RKO (cell line): ENCODE data around the gene DLG2.
"Not testable (repeated sequence)": the region's sequence is repeated elsewhere in the genome, so short reads cannot be mapped to it uniquely, and the experiment has no call there.

Experiments
- DNase-seq: peaks from one replicate; pipeline ENCODE4 v3.0.0-alpha.2; 2016; ENCODE audit warnings: low spot score

The DLG2 gene

DNA sequence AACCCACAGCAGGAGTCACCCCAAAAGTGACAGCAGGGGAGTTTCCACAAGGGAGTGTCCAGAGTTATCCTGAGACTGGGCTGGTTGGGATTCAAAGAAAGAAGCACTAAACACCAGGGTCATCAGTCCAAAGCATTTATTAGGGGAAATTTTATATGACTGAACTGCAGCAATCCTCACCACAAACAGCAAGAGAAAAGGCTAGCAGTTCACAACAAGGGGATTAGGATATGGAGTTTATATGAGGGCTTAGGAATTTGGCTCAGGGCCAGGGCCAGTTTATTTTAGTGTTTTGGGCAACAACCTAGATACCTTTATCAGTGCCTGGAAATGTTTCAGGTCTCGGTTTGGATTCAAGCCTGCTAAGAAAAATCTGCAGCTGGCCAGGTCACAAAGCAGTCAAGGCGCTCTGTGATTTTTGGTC lies 16.1 kb upstream of the DLG2 start:
- DNase-seq: no peak

DNA sequence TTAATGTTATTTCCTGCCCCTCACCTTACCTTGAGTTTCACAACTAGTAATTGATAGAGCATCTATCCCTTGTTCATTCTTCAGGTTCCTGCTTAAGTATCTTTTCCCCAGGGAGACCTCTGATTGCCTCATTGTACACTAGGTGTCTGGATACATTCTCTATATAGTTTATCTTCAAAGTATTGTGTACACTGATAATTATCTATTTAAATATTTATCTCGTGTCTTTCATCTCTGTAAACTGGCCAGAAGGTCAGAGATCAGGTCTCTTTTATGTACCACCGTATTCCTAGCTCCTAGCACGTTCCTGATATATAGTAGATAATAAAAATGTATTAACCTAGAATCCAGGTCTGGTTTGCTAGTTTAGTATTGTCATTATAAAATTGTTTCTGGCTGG lies 7.6 kb upstream of the DLG2 start:
- DNase-seq: no peak

DNA sequence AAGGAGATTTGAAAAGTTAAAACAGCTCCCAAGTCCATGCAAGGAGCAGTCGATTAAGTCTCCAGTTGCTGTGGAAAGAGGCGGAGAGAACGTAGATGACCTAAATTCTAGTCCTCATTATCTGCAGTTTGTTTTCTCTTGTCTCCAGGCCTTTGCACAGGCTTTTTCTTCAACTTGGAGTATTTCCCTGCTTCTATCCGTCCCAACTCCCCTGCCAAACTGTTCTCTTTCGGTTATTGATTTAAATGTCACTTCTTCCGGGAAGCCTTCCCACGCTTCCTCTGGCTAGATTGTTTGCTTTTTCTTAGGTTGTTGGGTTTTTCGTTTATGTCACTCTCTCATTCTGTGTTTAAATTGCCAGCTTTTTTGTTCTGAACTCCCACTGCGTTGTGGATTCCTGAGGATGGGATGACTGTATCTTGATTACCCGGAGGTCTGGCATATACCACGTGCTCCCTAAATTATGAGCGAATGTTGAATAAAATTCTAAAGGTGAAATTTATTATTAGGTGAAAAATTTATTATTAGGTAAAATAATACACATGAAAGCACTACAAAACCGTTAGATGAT lies 1.7 kb upstream of the DLG2 start:
- DNase-seq: peak; percentile 35

DNA sequence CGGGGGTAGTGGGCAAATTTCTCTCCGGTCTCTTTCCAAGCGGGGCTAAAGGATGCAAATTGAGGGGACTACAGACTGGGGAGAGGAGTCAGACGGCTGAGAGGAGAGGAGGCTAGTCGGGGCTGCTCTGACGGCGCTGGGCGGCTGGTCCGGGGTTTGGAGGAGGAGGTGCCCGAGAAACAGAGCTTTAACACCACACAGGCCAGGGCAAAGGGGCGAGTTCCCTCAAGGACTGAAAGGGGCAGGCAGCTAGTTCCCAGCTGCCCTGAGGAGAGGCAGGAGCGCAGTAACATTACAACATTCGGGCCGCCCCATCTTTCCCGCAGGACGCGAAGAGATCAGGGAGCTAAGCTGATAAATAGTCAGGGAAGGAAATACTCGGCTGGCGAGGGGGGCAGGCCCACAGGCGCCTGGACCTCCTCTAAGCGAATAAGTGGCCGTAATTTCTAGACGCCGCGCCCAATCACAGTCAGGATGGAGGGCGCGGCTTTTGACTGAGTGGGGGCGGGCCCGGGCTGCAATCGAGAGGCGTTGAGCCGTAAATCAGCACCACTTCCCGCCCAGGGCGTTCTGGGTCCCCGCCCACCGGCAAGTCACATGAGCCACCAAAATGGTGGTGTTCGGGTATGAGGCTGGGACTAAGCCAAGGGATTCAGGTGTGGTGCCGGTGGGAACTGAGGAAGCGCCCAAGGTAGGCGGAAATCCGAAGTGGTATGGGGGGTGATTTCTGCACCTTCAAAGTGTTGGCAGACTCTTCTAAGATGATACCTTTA lies 1.0 kb upstream of the DLG2 start, which contains the start of gene TMEM126B:
Gene TMEM126B, plus strand, starts transcription at position 596 of the 773 bp plus-strand sequence. Its CDS starts 15 bp downstream, at position 611.
- DNase-seq: peak; percentile 98

DNA sequence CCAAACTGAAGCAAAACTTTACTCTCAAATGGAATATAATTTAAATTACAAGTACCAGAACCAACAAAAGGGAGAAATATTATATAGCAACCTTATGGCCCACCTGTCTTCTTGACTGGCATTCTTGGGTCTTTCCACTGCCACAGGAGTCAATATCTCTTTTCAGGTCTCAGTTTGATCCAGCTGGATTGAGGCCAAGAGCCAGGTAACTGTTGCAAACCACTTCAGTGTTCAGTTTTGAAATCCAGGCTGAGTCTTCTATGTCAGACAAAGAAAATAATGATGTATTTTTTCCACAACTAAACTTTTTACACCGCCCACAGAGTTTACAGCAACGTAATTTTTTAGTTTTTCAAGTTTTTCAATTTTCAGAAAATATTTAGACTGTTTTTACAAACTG lies 648 bp downstream of the DLG2 start:
- no peak for DNase-seq

DNA sequence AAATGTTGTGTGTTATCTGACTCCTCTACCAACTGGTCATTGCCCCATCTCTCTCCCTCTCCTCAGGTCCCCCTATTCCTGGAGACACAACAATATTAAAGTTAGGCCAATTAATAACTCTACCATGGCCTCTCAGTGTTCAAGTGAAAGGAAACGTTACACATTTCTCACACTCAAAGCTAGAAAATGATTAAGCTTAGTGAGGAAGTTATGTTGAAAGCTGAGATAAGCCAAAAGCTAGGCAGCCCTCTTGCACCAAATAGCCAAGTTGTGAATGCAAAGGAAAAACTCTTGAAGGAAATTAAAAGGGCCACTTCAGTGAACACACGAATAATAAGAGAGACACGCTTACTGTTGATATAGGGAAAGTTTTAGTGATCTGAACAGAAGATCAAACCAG lies 6.9 kb downstream of the DLG2 start:
- DNase-seq: no peak

DNA sequence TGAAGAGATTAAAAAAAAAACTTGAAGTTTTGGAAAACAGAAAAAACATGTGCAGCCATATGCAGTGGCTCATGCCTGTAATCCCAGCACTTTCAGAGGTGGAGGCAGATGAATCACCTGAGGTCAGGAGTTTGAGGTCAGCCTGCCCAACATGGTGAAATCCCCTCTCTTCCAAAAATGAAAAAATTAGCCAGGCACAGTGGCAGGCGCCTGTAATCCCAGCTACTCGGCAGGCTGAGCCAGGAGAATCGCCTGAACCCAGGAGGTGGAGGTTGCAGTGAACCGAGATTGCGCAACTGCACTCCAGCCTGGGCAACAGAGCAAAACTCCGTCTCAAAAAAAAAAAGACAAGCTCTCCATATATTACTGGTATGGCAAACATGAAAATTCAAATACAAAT lies 7.6 kb downstream of the DLG2 start:
- no peak for DNase-seq

DNA sequence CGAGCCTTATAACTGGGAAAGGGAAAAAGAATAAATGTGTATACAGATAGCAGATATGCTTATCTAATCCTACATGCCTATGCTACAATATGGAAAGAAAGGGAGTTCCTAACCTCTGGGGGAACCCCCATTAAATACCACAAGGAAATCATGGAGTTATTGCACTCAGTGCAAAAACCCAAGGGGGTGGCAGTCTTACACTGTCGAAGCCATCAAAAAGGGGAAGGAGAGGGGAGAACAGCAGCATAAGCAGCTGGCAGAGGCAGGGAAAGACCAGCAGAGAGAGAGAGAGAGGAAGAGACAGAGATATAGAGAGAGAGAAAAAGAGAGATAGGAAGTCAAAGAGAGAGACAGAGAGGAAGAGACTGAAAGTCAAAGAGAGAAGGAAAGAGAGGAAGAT lies 15.5 kb downstream of the DLG2 start:
- DNase-seq: not testable (repeated sequence)

DNA sequence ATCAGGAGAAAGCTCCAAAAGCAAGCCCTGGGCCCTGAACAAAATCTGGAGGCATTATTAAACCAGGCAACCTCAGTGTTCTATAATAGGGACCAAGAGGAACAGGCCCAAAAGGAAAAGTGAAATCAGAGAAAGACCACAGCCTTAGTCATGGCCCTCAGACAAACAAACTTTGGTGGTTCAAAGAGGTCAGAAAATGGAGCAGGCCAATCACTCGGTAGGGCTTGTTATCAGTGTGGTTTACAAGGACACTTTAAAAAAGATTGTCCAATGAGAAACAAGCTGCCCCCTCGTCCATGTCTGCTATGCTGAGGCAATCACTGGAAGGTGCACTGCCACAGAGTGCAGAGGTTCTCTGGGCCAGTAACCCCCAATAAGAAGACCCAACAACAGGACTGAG lies 17.9 kb downstream of the DLG2 start:
- not testable (repeated sequence) for DNase-seq

DNA sequence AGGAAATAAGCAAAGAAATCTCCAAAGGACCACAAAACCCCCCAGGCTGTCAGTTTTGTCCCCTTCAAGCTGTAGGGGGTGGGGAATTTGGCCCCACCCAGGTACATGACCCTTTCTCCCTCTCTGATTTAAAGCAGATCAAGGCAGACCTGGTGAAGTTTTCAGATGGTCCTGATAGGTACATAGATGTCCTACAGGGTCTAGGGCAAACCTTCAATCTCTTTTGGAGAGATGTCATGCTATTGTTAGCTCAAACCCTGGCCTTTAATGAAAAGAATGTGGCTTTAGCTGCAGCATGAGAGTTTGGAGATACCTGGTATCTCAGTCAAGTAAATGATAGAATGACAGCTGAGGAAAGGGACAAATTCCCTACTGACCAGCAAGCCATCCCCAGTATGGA lies 18.5 kb downstream of the DLG2 start:
- DNase-seq: not testable (repeated sequence)

DNA sequence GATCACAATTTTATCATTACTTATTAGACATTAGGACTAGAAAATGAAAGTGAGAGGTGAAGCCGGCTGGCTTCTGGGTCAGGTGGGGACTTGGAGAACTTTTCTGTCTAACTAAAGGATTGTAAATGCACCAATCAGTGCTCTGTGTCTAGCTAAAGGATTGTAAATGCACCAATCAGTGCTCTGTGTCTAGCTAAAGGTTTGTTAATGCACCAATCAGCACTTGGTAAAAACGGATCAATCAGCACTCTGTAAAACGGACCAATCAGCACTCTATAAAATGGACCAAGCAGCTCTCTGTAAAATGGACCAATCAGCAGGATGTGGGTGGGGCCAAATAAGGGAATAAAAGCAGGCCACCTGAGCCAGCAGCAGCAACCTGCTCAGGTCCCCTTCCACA lies 20.9 kb downstream of the DLG2 start:
- DNase-seq: not testable (repeated sequence)

DNA sequence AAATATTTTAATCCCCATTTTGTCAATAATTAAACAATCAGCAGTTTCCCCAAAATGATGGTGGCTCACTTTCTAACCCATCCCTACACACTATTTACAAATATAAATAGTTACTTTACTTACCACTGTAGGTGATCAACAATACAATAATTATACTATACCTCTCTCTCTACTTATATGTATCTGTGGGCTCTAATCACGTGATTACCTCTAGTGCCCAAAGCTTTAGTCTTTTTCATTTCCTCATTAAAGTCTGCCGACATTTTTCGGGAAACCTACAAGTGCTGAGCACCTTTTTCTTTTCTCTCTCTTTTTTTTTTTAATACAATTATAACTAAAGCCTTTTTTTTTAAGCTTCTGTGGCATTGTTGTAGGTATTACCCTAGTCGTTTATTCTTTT lies 23.9 kb downstream of the DLG2 start:
- no peak for DNase-seq

DNA sequence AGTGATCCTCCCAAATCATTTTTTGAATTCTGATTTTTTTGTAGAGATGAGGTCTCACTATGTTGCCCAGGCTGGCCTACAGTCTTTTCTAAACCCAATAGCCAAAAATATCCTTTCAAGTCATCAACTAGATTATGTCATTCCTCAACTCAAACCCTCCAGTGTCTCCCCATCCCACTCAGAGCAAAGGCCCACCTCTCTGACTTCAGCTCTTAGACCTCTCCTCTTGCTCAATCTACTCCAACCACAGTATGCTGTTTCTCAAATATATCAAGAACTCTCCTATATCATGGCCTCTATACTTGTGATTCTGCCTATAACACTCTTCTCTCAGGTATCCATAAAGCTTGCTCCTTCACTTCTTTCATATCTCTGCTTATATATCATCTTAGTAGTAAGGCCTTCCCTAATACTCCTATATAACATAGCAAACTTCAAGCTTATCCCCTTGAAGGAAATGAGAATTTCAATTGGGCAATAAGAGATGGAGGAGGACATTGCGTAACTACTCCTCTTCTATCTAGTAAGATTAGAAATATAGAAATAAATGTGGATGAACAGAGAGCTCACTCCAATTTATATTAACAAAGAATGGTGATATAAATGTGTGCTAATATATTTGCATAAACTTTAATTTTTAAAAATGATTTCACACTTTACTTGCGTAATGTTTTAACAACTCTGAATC lies 24.5 kb downstream of the DLG2 start:
- no peak for DNase-seq

DNA sequence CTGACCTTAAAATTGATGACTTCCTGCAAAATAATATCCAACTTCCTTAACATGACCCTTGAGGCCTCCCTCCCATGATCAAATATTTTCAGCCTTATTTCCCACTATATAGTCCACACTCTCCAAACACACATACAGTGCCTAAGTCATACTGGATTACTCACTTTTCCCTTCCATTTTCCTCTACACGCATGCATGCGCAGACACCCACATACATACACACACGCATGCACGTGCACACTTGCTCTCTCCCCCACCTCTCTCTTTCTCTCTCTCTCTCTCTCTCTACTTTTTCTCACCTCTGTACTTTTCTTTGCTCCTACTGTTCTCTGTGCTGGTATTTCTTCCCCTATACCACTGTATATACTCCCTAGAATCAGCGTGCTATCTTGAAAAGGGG lies 28.1 kb downstream of the DLG2 start:
- no peak for DNase-seq

DNA sequence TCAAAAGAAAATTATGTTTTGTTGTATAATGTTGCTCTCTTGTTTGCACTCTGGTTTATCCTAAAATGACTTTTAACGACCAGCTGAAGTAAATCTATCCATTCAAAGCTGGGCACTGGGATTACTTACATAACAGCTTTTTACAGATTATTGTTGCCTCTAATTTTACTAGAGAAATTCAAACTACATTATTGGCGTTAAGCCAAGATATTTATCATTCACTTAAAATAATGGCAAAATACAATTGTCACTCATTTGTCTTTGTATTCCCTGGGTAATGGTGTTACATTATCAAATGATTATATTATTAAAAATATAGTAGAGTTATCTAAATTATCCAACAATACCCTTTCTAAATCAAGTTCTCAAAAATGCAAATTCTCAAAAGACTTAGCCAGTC lies 30.3 kb downstream of the DLG2 start:
- DNase-seq: no peak

DNA sequence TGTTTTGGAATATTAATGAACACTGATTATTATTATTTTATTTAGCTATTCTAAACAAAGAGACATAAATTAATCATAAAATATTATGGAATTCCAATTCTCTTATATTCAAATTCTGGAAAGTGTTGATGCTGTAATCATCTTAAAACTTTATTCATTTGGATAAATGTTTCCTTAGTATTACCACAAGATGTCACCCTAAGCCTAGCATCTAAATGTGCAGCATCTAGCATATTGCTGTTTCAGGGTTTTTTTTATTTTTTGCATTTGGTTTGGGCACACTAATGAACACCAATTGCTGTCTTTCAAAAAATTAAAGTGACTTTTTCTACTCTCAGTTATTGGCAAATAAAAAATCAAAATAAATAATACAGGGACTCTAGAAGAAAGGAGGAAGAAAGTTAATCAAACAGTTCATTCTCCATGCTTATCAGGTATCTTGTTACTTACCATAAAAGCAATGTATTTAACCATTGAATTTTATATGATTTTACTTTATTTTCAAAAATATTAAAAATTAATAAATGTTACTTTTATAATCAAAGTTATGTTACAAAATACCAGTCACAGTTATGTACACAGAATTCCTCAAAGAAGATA lies 31.8 kb downstream of the DLG2 start:
- DNase-seq: peak; percentile 79

DNA sequence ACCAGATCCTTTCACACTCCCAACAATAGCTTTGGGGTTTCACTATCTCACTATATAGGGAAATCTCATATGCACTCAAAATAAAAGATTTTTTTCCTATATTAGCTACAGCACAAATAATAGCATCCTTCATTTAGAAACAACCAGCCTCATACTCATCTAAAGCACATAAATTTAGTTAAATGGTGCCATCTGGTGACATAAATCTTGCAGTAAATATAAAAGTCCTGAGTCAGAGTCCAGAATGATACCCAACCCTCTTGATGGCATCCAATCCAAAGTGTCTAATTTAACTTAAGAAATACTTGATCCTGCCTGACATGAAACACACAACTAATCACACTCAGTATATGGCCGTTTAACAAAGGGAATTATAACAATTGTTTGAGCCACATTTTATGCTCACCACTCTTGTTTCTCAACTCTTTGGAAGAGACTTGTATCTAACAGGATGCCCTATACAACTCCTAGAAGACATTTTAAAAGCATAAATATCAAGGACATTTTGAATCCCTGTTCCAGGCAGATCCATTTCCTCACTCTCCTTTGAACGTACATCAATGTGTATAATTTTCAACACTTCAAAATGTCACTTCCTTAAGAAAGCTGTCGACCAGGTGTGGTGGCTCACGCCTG lies 36.2 kb downstream of the DLG2 start:
- DNase-seq: peak; percentile 68

DNA sequence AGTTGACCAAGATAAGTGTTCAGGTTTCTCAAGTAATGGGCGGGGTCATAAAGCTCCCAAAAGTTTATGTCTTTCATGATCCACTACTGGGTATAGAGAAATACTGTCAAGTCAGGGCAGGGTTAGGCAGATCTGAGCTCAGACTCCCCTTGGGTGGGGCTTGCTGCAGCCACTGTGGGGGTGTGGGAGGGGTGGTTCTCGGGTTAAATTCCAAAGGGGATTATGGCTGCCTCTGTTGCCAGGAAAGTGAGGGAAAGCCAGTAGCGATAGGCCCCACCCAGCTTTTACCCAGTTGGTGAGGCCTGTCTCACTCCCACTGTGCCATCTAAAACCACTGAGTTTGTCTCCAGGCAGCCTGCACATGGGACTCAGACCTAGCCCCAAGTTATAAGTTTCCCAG lies 37.8 kb downstream of the DLG2 start:
- DNase-seq: no peak

DNA sequence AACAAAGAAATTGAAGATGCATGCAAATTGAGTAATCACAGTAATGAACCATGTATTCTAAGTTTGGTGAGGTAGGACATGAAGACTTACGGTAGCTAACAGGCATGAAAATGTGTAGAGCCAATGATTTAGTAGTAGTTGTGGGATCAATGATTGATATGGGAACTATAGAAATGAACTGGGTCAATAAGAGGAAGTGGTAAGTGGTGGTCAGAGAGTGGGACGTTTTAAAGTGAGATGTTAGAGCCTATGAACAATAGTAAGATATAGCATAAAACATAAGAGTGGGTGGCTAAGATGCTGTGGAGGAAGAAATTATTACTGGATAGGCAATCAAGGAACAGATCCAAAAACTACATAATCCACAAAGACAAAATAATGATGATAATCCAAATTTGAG lies 45.0 kb downstream of the DLG2 start:
- no peak for DNase-seq

DNA sequence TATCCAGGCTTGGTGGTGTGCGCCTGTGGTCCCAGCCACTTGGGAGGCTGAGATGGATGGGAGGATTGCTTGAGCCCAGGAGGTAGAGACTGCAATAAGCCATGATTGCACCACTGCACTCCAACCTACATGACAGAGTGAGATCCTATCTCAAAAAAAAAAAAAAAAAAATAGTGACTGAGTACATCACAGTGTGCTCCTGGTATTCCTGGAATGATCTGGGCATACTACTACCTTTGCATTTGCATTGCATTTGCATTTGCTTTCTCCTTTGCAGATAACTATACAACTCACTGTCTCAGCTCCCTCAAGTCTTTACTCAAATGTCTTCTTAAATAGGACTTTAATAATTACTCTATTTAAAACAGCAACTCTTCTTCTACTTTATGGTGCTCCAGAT lies 51.8 kb downstream of the DLG2 start:
- no peak for DNase-seq

DNA sequence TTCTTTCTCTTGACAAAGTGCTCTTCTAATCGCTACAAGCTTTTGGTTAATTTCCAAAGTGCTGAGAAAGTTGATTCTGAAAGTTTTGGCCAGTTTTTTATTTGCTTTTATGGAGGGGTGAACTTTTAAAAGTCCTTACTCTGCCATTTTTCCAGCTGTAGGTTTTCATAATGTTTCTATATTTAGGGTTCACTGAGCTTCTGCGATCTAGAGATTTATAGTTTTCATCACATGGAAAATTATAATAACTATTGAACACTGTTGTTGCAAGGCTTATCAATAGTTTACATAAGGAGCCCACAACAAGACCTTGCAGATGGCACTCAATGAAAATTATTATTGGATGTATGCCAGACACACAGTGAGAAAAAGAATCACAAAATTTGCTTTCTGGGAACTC lies 55.1 kb downstream of the DLG2 start:
- DNase-seq: no peak

DNA sequence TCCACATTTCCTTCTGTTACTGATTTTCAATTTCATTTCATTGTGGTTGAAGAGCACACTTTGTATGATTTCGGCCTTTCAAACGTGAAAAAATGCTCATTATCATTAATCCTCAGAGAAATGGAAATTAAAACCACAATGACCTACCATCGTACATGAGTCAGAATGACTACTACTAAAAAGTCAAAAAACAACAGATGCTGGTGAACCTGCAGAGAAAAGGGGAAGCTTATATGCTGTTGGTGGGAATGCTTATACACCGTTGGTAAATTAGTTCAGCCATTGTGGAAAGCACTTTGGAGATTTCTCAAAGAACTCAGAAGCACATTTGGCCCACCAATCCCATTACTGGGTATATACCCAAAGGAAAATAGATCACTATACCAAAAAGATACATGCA lies 57.6 kb downstream of the DLG2 start:
- no peak for DNase-seq
